Measurements from ENCODE around the gene SLC22A25.
"Not testable (repeated sequence)": the region's sequence is repeated elsewhere in the genome, so short reads cannot be mapped to it uniquely, and the experiment has no call there.

The SLC22A25 gene

DNA sequence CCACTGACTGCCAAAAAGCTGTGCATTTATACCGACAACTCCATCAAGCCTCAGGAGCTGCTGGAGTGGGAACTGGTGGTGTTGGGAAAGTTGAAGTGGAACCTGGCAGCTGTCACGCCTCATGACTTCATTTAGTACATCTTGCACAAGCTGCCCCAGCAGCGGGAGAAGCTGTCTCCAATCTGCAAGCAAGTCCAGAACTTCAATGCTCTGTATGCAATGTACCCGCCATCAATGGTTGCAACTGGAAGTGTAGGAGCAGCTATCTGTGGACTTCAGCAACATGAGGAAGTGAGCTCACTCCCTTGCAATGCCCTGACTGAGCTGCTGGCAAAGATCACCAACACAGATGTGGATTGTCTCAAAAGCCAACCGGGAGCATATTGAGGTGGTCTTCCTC is at the start of gene SLC22A25:
Gene SLC22A25 (minus strand): TSS at position 67 of the 400 bp plus-strand sequence. CDS start 13,947 bp downstream, outside the sequence.
- no peak for DNase-seq (ENCODE audit: low read depth, low spot score)

DNA sequence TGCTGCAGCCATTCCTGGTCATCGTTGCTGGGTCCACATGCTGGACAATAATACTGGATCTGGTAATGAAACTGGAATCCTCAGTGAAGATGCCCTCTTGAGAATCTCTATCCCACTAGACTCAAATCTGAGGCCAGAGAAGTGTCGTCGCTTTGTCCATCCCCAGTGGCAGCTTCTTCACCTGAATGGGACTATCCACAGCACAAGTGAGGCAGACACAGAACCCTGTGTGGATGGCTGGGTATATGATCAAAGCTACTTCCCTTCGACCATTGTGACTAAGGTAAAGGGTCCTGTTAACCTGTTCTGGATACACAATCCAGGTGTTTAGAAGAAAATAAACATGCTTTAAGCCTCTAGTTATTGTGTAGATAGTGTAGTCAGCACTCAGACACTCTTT is 46.9 kb upstream of the SLC22A25 start:
- DNase-seq (ENCODE audit: low read depth, low spot score) = no peak

DNA sequence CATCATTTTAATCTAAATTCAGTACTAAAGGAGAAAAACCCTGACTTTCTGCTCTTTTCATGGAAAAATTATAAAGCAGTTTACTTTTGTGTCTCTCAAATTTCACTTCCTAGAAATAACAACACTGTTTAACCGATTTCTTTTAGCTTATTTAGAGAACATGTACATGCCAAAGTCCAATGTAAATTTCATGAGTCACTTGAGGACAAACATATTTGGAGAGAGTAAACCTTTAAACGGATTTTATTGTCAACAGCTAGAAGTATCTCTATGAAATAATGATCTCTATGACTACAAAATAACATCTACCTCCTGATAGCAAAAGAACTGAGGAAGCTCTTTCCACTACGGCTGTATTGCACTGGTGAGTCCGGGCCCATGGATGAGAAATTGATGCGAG is 46.3 kb upstream of the SLC22A25 start:
- no peak for DNase-seq (ENCODE audit: low read depth, low spot score)

DNA sequence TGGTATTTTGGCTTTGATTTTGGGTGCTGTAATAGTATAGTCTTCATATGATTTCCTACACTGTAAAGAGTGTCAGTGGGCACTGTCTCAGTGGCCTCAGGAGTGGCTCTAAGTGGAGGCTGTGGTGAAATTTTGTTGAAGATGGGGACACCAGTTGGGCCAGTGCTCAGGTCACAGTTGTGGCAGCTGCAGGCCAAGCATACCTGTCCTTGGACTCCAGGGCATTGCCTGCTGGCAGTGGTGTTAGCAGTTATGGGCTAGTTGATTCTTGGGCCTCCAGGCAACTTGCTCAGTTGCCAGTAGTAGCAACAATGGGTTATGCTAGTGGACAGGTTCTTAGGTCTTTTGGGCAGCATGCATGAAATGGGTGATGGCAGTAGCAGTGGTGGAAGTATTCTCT is 39.2 kb upstream of the SLC22A25 start:
- no peak for DNase-seq (ENCODE audit: low read depth, low spot score)

DNA sequence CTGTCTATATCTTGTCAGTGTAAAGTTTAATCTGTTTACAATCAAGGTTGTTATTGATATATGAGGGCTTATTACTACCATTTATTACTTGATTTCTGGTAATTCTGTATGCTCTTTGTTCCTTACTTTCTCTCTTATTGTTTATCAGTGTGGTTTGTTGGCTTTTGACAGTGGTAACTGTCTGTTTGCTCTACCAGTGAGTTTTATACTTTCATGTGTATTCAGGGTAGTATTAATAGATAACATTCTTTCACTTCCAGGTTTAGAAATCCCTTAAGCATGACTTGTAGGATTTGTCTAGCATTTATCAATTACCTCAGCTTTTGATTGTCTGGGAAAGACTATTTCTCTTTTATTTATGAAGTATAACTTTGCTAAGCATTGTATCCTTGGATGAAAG is 37.5 kb upstream of the SLC22A25 start:
- no peak for DNase-seq (ENCODE audit: low read depth, low spot score)

DNA sequence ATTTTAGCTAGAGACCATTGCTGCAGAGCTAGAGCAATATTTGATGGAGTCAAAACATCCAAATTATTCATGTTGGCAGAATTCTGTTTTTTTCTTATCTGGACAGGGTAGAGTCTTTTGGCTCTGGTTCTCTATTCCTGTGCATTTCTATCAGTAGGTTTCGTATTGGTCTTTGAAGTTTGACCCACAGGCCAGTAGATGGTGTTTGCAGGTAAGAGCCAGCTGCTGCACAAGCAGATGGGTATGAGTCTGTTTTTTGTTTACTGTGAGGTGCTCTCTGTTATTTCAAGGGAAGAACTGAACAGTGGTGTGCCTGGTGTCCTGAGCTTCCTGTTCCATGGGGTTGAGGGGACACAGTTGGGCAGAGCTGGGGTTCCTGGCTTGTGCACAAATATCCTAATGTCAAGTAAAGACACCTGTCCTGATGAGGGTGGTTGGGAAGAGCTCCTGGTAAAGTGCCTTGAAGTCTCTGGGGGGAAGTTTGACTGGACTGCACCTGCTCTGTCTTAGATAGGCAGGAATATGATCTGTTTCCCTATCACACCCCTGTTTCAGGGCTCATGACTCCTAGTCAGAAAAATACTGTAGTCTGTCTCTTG is 34.0 kb upstream of the SLC22A25 start:
- no peak for DNase-seq (ENCODE audit: low read depth, low spot score)

DNA sequence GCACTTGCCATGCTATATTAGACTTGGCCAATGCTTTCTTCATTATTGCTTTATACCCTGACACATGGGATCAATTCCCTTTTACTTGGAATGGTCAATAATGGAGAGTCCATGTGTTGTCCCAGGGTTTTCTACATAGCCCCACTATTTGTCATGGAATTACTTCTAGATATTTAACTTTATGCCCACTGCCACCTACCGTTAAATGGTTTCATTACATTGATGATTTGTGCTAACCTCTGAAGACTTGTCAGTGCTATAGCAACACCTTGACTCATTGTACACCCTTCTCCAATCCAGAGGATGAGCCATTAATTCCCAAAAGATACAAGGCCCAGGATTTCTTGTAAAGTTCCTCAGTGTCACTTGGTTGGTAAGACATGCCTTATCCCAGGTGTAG is 31.4 kb upstream of the SLC22A25 start:
- no peak for DNase-seq (ENCODE audit: low read depth, low spot score)

- DNase-seq (ENCODE audit: low read depth, low spot score) = no peak
Observed at GRCh38 chr11:63273685-63274084, 30.3 kb upstream of the SLC22A25 start.

GRCh38 chr11:63262547-63262946 is 19.1 kb upstream of the SLC22A25 start:
- no peak for DNase-seq (ENCODE audit: low read depth, low spot score)

DNA sequence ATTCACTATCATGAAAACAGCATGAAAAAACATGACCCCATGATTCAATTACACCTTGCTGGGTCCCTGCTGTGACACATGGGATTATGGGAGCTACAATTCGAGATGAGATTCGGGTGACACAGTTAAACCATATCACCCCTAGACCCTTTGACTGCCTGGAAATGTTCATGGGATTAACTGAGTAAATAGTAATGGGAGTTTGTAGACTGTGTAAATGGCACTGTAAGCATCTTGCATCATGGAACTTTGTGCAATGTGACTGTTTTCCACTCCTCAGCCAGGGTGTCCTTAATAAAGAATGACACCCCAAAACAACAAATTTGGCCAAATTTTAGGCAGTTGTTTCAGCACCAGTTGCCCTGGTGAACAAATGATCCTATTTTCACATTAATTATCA is 7.9 kb upstream of the SLC22A25 start:
- no peak for DNase-seq (ENCODE audit: low read depth, low spot score)

GRCh38 chr11:63250162-63251050 is 7.0 kb upstream of the SLC22A25 start:
- DNase-seq (ENCODE audit: low read depth, low spot score) = no peak

GRCh38 chr11:63248966-63249365 is 5.6 kb upstream of the SLC22A25 start:
- no peak for DNase-seq (ENCODE audit: low read depth, low spot score)

GRCh38 chr11:63247237-63248002 is 4.0 kb upstream of the SLC22A25 start:
- DNase-seq (ENCODE audit: low read depth, low spot score) = not testable (repeated sequence)

DNA sequence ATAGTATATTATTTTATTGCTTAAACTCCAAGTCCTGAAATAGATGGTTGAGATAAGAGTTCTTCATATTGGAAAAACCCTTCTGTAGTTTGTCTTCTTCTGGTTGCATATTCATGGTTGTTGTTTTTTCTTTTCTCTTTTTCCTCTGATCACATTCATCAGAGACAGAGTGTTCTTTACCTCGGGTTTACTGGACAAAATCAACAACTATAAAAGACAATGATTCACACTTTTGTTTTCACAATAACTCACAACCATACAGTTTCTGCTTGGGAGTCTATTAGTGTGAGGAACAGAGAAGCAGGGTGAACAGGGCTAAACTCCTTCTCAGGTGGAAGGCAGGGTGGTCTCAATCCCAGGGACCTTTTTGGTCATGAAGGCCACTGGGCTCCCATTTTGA is 2.6 kb upstream of the SLC22A25 start:
- no peak for DNase-seq (ENCODE audit: low read depth, low spot score)

DNA sequence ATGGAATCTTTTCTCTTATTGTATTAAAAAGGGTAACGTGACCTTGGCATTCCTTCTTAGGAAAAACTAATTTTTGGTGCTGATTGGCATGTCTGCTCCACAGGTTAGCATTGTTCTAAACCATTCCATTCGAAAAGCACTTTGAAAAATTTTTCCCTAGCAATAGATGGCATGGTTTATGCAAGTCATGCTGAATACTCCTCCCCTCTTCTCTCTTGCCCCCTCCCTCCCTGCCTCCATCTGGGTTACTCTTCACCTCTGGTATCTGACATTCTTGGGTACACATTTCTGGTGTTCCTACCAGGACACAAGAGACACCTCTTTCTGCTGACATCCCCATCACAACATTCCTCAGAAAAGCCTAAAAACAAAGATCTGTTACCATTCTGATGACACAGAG is 1.5 kb upstream of the SLC22A25 start:
- DNase-seq (ENCODE audit: low read depth, low spot score) = no peak

GRCh38 chr11:63242089-63242781 is 1.2 kb downstream of the SLC22A25 start:
- DNase-seq (ENCODE audit: low read depth, low spot score) = no peak

DNA sequence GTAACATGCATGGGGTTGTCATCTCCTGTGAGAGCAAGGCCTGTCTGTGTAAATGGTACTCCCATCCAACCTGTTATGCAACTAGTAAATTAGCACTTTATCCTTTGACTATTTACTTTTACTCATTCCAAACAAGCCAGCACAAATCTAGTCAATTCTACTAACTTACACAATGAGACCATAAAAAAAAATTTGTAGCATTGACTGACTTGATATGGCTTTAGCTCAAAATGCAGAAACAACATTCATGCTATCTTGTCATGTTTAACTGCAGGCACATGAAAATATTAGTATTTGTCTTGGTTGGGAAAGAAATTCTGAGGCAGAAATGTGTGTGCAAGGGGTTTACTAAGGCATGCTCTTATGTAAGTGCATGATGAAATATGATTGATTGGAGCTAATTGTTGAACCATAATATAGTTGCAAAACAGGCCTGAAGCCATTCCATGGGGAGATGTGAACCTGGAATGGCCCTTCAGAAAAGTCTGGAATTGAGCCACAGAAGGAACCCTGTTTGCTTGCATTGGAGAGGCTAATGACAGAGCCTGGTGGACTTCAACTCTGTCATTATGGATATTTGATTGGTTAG is 2.5 kb downstream of the SLC22A25 start:
- DNase-seq (ENCODE audit: low read depth, low spot score) = no peak

GRCh38 chr11:63240098-63240497 is 3.3 kb downstream of the SLC22A25 start:
- no peak for DNase-seq (ENCODE audit: low read depth, low spot score)

DNA sequence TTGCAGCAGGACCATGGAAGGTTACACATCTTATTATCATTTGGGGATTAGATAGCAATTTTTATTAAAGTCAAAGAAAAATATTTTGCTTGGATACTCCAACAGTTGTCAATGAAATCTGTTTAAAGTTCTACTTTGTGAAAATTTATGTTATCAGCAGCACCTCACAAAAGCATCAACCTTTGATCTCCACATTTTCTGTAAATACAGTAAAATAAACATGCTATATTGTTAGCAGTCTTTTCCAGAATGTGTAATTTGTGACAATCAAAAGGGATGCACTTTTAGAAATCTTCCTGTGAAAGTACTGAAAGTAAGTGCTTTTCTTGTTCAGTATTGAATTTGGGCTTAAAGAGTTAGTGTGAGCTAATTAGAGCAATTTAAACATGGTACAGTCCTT is 4.1 kb downstream of the SLC22A25 start:
- no peak for DNase-seq (ENCODE audit: low read depth, low spot score)

- DNase-seq (ENCODE audit: low read depth, low spot score) = no peak
Observed at GRCh38 chr11:63237413-63237812, 6.0 kb downstream of the SLC22A25 start.
